HG03342 (cell line): ENCODE measurements around the gene LIN37.

ENCODE experiments used
- ATAC-seq: cut with Tn5 transposase; IDR thresholded peaks from one replicate; pipeline ENCODE4 v1.9.1; 2021; ENCODE audit warnings: mild to moderate bottlenecking, moderate library complexity; ENCODE audit not compliant: unreplicated experiment

The LIN37 gene, protein sequence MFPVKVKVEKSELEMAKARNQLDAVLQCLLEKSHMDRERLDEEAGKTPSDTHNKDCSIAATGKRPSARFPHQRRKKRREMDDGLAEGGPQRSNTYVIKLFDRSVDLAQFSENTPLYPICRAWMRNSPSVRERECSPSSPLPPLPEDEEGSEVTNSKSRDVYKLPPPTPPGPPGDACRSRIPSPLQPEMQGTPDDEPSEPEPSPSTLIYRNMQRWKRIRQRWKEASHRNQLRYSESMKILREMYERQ

GRCh38 chr19:35748106-35749020 lies at the start of gene LIN37:
Gene LIN37, plus strand, starts transcription at chr19:35748576. Its CDS starts 149 bp downstream, at chr19:35748725.
- peak; percentile 72 for ATAC-seq

- ATAC-seq: peak; percentile 95
These were observed 46.0 kb upstream of the LIN37 start for GRCh38 chr19:35702223-35703012.

DNA sequence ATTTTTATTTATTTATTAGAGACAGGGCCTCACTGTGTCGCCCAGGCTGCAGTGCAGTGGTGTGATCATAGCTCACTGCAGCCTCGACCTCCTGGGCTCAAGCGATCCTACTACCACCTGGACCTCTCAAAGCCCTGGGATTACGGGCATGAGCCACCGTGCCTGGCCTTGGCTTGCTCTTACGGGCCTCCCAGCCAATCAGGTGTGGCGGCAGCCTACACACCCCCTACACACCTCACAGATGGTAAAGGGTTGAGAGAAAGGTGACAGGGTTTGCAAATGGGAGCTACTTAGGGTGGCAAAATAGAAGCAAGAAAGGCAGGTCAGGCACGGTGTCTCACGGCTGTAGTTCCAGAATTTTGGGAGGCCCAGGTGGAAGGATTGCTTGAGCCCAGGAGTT lies 45.0 kb upstream of the LIN37 start:
- no peak for ATAC-seq

- ATAC-seq: no peak
These were observed 44.2 kb upstream of the LIN37 start, which contains the start of gene ZBTB32 for GRCh38 chr19:35704218-35704617. Gene ZBTB32, plus strand, starts transcription at chr19:35704558. Its CDS starts 10,069 bp downstream, at chr19:35714627.

GRCh38 chr19:35708391-35708790 lies 40.0 kb upstream of the LIN37 start:
- no peak for ATAC-seq

DNA sequence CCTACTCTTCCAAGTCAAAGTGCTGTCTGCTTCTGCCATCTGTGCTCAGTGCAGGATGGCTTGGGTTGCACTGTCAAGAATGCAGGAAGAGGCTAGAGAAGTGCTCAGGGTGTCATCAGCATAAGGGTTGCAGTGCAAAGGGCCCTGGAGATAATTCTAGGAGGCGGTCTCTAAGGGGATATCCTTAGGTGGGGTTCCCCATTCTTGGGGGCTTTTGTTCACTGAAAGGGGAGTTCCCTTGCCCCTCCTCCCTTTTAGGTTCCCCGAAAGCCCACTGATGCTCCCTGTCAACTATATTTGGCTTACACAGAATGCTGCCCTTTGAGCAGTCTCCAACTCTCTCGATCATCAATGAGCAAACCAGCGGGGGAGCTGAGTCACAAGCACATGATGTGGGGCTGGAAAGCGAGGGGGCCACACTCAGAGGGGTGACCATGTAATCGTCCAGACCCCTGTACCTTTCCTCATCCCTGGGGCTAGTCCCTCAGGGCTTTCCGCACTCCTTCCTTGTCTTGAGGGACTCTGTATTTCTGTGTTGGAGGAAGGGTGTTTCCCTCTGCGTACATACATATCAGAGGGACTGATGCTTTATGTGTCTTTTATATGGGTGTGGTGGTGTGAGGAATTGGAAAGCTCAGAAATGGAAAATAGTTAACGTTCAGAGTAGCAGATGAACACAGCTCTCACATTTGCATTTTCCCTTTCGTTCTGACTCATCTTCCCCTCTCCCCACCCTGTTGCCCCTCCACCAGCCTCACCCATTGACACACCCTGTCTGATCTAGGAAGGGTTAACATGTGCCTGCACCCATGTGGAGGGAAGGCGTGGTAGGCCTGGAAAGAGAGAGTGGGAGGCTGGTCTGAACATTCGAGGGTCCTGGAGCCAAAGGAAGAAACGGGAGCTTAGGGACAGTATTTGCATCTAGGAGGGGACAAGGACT lies 37.3 kb upstream of the LIN37 start:
- no peak for ATAC-seq

DNA sequence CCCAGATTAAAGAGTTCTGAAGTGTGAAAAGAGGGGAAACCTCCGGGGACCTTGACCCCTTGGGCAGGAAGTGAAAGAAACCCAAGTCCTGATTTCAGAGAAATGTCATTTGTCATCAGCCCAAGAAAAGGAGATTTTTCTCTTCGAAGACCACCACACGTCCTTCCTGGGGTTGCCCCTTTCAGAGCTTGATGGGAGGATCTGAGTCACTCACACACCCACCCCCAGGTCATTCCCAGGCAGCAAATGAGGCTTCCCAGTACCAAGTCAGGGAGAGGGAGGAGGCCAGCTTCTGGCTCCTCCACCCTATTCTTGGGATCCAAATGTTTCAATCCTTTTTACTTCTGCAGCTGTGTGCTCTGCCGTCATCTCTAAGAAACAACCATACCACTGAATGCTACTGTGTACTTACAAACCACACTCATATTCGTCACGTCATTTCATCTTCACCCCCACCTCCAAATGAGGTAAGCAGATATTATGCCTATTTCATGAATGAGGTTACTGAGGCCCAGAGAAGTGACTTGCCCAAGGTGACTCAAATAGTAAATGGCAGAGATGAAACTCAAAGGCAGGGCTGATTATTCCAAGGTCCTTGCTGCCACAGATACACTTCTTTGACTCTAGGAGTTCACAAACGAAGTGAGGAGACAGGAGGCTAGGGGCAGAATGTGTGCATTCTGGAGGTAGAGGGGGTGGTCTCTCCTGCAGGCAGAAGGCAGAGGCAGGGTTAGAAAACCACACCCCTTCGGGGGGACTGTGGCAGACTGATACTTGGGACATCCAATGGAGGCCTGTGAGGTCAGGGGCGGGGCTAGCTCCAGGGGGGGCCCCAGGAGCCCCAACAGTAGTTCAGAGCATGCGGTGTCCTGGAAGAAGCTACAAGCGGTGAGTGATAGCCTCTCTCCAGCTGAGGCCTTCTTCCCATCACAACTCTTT lies 35.5 kb upstream of the LIN37 start:
- no peak for ATAC-seq

GRCh38 chr19:35713506-35713850 lies 34.9 kb upstream of the LIN37 start:
- no peak for ATAC-seq

DNA sequence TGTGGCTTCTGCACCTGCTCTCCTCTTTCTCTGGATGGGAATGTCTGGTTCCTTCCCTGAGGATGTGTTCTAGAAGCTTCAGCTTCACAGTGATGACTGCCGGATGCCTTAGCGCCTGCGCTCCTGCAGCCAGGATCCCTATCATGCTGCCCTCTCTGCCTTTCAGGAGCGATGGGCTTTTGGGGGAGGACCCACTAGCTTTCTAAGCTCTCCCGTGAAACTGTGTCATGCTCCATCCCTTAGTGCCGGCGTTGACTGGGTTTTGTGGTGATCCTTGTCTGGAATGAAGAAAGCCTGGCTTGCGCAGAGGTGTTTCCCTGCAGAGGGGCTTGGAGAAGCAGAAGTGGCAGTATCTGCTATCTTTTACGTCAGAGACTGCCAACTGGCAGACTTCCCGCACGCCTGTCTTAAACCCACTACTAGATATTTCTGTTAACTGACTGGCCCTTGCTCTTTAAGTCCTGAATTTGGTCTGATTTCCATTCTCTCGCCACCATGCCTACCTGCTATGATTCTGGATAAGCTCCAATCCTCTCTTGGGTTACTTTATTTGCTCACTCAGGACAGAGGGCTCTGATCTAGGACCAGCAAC lies 34.4 kb upstream of the LIN37 start:
- ATAC-seq: no peak

DNA sequence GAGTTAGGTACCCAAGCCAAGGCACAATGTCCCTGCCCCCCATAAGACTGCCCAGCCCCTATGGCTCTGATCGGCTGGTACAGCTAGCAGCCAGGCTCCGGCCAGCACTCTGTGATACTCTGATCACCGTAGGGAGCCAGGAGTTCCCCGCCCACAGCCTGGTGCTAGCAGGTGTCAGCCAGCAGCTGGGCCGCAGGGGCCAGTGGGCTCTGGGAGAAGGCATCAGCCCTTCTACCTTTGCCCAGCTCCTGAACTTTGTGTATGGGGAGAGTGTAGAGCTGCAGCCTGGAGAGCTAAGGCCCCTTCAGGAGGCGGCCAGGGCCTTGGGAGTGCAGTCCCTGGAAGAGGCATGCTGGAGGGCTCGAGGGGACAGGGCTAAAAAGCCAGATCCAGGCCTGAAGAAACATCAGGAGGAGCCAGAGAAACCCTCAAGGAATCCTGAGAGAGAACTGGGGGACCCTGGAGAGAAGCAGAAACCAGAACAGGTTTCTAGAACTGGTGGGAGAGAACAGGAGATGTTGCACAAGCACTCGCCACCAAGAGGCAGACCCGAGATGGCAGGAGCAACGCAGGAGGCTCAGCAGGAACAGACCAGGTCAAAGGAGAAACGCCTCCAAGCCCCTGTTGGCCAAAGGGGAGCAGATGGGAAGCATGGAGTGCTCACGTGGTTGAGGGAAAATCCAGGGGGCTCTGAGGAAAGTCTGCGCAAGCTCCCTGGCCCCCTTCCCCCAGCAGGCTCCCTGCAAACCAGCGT lies 33.6 kb upstream of the LIN37 start:
- no peak for ATAC-seq

DNA sequence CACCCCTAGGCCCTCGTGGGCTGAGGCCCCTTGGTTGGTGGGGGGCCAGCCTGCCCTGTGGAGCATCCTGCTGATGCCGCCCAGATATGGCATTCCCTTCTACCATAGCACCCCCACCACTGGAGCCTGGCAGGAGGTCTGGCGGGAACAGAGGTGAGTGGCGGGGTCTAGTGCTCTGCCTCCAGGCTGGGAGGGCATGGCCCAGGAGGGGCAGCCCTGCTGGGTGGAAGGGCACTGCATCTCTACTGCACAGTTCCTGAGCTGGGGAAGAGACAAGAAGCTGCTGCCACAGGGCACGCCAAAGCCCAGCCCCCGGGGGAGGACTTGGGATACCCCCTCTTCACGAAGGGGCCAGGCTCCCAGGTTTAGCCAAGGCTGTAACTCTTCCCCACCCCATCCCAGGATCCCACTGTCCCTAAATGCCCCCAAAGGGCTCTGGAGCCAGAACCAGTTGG lies 33.0 kb upstream of the LIN37 start:
- no peak for ATAC-seq

DNA sequence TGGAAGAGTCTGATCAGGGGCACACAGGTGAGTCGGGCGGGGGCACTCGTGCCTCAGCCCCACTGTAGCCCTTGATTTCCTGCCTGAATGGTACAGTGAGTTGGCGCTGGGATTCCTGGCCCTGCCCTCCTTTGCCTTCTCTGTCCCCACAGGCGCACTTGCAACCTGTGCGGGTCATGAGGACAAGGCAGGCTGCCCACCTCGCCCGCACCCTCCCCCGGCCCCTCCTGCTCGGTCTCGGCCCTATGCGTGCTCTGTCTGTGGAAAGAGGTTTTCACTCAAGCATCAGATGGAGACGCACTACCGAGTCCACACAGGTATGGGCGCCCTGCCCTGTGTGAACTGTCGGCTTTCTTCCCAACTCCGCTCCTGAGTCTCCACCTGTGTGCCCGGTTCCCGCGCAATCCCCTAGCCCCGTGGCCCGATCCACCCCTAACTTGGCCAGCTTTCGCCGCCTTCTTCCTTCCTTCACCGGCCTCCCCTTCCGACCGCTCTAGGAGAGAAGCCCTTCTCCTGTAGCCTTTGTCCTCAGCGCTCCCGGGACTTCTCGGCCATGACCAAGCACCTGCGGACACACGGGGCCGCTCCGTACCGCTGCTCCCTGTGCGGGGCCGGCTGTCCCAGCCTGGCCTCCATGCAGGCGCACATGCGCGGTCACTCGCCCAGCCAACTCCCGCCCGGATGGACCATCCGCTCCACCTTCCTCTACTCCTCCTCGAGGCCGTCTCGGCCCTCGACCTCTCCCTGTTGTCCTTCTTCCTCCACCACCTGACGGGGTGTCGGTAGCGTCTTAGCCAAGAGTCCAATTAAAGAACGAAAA lies 32.2 kb upstream of the LIN37 start:
- ATAC-seq: no peak

GRCh38 chr19:35716801-35717664 lies 31.3 kb upstream of the LIN37 start:
- ATAC-seq: peak; percentile 54

GRCh38 chr19:35717665-35718344 lies 30.6 kb upstream of the LIN37 start, which contains the start of gene KMT2B:
Gene KMT2B, plus strand, starts transcription at chr19:35718003. Its CDS starts 16 bp downstream, at chr19:35718019.
- peak; percentile 3 for ATAC-seq

DNA sequence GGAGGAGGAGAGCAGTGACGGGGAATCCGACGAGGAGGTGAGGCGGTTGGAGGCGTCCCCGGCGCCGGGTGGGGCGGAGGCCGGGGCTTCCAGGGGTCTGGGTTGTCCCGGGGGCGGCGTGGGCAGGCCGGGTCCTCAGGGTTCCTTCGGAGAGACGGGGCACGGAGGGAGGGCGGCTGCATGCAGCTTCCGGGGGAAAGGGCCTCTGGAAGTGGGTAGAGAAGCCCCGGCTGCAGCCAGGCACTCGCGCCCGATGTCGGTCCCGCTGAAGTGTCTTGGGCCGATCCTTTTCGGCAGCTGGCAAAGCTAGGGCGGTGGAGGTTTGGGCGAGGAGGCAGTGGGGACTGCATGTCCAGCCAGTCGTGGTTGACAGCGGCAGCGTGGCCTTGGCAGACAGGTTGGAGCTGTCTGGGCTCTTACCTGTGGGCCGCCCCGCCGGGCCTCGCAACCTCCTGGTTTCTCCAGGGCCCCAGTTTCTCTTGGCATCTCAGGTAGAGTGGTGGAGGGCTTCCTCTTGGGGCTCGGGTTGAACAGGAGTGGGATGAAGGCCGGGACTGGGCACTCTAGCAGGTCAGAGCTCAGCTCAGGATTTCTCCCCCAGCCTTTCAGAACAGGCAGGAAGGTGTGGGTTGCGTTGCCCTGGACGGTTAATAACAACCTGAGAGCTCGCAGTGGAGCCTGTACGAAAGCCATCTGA lies 29.9 kb upstream of the LIN37 start:
- no peak for ATAC-seq
